Sigmoid colon (tissue), 4 donors: ENCODE measurements around the gene NCKAP5.

ENCODE experiments used
- CTCF ChIP-seq, 4 experiments: fragments of 450-650 bp in 3 of 4; fragments of 200-600 bp in 1 of 4; IDR thresholded peaks; one replicate each; pipeline ENCODE4 v1.5.1; 2016 to 2019; ENCODE audit warnings: antibody characterized with exemption in 4 of 4, mild to moderate bottlenecking in 3 of 4, moderate library complexity in 2 of 4
- POLR2A ChIP-seq, 2 donors: fragments of 450-650 bp; IDR thresholded peaks; one replicate each; pipeline ENCODE4 v1.6.1; 2016; ENCODE audit warnings: antibody characterized with exemption in 2 of 2, mild to moderate bottlenecking in 2 of 2, moderate library complexity in 2 of 2
- POLR2AphosphoS5 ChIP-seq, 4 donors: sonication (generic); formaldehyde crosslinking; IDR thresholded peaks; one replicate each; pipeline ENCODE4 v1.6.1; 2017; ENCODE audit warnings: antibody characterized with exemption in 4 of 4

- no peak for TF ChIP-seq CTCF (IDR thresholded peaks at IDR 0.05)
- TF ChIP-seq POLR2AphosphoS5 (IDR thresholded peaks at IDR 0.05), result no peak
- no peak for TF ChIP-seq POLR2A (IDR thresholded peaks at IDR 0.05)
Measured at GRCh38 chr2:133541797-133542196, 26.5 kb downstream of the NCKAP5 start.
